ENCODE results near the gene ACTG2.
A peak's percentile ranks its signal among the peaks of the same experiment; 100 is the strongest.

Gene ACTG2

DNA sequence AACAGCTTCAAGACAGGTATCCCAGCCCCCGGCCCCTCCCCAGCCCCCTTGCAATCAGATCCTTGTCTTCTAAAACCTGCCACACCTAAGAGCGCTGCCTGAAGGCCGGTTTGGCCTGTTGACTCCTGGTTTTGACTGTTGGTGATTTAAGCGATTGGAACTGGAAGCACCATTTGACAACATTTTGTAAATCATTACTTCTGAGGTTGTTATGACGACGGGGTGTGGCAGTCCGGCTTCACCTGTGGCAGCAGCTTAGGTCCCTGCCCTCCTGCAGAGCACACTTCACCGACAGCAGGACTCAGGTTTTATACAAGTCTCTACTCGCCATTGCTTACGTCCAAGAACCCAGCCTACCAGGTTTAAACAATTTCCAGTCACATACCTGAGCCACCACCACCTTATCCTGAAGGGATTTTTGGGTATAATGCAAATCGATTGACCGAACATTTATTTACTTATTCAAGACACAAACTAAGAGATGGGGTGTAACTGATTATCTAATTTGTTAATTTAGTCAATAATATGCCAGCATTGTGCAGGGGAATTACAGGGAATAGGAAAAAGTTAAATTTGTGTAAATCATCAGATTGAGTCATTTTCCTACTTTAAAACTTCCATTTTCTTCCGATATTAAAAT lies 33.2 kb downstream of the ACTG2 start:
- no peak overlapping the region for H3K4me3 ChIP-seq (replicated peaks; ENCODE audit: insufficient read depth, low read length)
- H3K27me3 ChIP-seq (ENCODE audit: insufficient read depth, poor library complexity, severe bottlenecking), result no peaks in the 10 kb centered on the region
- no peak for DNase-seq (ENCODE audit: low read depth in 1 of 2, low spot score in 1 of 2)
- peak overlapping the region; percentile 88 for H3K27ac ChIP-seq (replicated peaks)
- TF ChIP-seq SPI1 (IDR thresholded peaks at IDR 0.05; ENCODE audit: borderline replicate concordance, low read depth), result no peak
- TF ChIP-seq POLR2AphosphoS5 (IDR thresholded peaks at IDR 0.05; ENCODE audit: low read depth), result no peak
- TF ChIP-seq GABPA (IDR thresholded peaks at IDR 0.05; ENCODE audit: low read depth), result no peak
- TF ChIP-seq, protein P1, sequence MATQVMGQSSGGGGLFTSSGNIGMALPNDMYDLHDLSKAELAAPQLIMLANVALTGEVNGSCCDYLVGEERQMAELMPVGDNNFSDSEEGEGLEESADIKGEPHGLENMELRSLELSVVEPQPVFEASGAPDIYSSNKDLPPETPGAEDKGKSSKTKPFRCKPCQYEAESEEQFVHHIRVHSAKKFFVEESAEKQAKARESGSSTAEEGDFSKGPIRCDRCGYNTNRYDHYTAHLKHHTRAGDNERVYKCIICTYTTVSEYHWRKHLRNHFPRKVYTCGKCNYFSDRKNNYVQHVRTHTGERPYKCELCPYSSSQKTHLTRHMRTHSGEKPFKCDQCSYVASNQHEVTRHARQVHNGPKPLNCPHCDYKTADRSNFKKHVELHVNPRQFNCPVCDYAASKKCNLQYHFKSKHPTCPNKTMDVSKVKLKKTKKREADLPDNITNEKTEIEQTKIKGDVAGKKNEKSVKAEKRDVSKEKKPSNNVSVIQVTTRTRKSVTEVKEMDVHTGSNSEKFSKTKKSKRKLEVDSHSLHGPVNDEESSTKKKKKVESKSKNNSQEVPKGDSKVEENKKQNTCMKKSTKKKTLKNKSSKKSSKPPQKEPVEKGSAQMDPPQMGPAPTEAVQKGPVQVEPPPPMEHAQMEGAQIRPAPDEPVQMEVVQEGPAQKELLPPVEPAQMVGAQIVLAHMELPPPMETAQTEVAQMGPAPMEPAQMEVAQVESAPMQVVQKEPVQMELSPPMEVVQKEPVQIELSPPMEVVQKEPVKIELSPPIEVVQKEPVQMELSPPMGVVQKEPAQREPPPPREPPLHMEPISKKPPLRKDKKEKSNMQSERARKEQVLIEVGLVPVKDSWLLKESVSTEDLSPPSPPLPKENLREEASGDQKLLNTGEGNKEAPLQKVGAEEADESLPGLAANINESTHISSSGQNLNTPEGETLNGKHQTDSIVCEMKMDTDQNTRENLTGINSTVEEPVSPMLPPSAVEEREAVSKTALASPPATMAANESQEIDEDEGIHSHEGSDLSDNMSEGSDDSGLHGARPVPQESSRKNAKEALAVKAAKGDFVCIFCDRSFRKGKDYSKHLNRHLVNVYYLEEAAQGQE (IDR thresholded peaks at IDR 0.05; ENCODE audit: insufficient replicate concordance, low read depth), result no peak

DNA sequence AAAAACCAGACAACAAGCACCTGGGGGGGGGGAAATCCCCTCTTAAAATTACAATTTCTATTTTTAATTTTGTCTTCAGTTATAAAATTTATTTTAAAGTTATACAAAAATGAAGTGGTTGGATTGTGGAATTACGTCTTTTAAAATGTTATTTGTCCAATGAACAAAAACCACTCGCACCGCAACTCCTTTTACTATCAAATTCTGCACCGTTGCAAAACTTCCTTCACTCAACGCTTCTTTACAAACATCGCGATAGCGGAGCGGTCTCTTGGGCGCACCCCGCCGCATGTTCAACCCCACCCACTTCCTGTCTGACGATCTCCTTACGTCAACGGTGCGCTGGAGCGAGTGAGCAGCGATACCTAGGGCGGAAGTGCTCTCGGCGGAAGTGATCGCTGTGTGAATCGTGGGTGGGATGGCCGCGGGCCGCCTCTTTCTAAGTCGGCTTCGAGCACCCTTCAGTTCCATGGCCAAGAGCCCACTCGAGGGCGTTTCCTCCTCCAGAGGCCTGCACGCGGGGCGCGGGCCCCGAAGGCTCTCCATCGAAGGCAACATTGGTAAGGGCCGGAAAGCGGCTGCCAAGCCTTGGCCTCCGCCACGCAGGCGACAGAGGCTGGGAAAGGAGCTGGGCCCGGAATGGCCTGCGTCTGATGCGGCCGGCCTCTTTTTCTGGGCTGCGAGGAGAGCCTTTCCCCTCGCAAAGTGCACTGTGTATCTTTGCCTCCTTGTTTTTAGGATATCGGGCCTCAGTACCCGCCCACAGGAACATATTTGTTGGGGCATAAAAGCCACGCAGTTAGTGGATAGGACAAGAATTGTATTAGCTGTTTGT lies 33.9 kb downstream of the ACTG2 start, which contains the start of gene DGUOK:
Gene DGUOK (plus strand): TSS at position 388 of the 835 bp plus-strand sequence. CDS start 31 bp downstream, at position 419.
- DNase-seq (ENCODE audit: low read depth in 1 of 2, low spot score in 1 of 2), result peak; percentile 99 to 100
- TF ChIP-seq, protein P1 (IDR thresholded peaks at IDR 0.05; ENCODE audit: insufficient replicate concordance, low read depth), result peak; percentile 56
- TF ChIP-seq, protein P2, sequence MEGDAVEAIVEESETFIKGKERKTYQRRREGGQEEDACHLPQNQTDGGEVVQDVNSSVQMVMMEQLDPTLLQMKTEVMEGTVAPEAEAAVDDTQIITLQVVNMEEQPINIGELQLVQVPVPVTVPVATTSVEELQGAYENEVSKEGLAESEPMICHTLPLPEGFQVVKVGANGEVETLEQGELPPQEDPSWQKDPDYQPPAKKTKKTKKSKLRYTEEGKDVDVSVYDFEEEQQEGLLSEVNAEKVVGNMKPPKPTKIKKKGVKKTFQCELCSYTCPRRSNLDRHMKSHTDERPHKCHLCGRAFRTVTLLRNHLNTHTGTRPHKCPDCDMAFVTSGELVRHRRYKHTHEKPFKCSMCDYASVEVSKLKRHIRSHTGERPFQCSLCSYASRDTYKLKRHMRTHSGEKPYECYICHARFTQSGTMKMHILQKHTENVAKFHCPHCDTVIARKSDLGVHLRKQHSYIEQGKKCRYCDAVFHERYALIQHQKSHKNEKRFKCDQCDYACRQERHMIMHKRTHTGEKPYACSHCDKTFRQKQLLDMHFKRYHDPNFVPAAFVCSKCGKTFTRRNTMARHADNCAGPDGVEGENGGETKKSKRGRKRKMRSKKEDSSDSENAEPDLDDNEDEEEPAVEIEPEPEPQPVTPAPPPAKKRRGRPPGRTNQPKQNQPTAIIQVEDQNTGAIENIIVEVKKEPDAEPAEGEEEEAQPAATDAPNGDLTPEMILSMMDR (IDR thresholded peaks at IDR 0.05; ENCODE audit: insufficient read depth, low read length), result no peak
- TF ChIP-seq SPI1 (IDR thresholded peaks at IDR 0.05; ENCODE audit: borderline replicate concordance, low read depth) (peak; percentile 98), POLR2AphosphoS5 (IDR thresholded peaks at IDR 0.05; ENCODE audit: low read depth) (peak; percentile 97), GABPA (IDR thresholded peaks at IDR 0.05; ENCODE audit: low read depth) (peak; percentile 89)
- Histone ChIP-seq H3K27ac (replicated peaks) (peak within 1 kb of the TSS; percentile 88), H3K27me3 (ENCODE audit: insufficient read depth, poor library complexity, severe bottlenecking) (no peaks in the 10 kb centered on the region), H3K4me3 (replicated peaks; ENCODE audit: insufficient read depth, low read length) (peak within 1 kb of the TSS; percentile 92)

DNA sequence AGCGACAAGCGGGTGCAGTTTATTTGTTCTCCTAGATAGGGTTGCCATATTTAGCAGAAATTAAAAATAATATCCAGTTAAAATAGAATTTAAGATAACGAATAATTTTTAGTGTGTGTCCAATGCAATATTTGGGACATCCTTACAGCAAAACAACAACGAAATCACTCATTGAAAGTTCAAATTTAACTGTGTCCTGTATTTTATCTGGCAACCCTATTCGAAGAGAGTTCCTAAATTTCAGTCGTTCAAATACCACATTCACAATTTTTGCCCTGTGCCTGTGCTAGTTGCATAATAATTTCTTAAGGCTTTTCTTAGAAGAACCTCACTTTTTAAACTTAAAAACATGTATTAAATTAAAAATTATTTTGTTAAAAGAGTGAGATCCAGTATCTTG lies 34.5 kb downstream of the ACTG2 start:
- Histone ChIP-seq H3K27ac (replicated peaks) (peak overlapping the region; percentile 88), H3K27me3 (ENCODE audit: insufficient read depth, poor library complexity, severe bottlenecking) (no peaks in the 10 kb centered on the region), H3K4me3 (replicated peaks; ENCODE audit: insufficient read depth, low read length) (peak overlapping the region; percentile 92)
- TF ChIP-seq, protein P1 (IDR thresholded peaks at IDR 0.05; ENCODE audit: insufficient replicate concordance, low read depth), result no peak
- no peak for TF ChIP-seq POLR2AphosphoS5 (IDR thresholded peaks at IDR 0.05; ENCODE audit: low read depth)
- TF ChIP-seq GABPA (IDR thresholded peaks at IDR 0.05; ENCODE audit: low read depth), result no peak
- TF ChIP-seq, protein P2 (IDR thresholded peaks at IDR 0.05; ENCODE audit: insufficient read depth, low read length), result no peak
- no peak for TF ChIP-seq SPI1 (IDR thresholded peaks at IDR 0.05; ENCODE audit: borderline replicate concordance, low read depth)
- no peak for DNase-seq (ENCODE audit: low read depth in 1 of 2, low spot score in 1 of 2)
